Mucosa of gallbladder (tissue), 1 donor: ENCODE measurements around the gene PPIL1. TPM values are rescaled to one million over a fixed set of nuclear protein-coding genes. Genes with fewer than 3 reads are reported as not detected.

Experiments used
- DNase-seq: peaks from one replicate; pipeline ENCODE4 v3.0.0-alpha.2; 2020; ENCODE audit warnings: low spot score
- total RNA-seq: library from RNA; stranded (reverse); gene quantifications from one replicate; pipeline ENCODE4 v1.2.1, GENCODE V29; 2021
- donor health status: DM: no; HTN: no; CAD: no.

PPIL1 gene
- total RNA-seq, 1 donor from 2014 or later = 16.0 TPM

DNA sequence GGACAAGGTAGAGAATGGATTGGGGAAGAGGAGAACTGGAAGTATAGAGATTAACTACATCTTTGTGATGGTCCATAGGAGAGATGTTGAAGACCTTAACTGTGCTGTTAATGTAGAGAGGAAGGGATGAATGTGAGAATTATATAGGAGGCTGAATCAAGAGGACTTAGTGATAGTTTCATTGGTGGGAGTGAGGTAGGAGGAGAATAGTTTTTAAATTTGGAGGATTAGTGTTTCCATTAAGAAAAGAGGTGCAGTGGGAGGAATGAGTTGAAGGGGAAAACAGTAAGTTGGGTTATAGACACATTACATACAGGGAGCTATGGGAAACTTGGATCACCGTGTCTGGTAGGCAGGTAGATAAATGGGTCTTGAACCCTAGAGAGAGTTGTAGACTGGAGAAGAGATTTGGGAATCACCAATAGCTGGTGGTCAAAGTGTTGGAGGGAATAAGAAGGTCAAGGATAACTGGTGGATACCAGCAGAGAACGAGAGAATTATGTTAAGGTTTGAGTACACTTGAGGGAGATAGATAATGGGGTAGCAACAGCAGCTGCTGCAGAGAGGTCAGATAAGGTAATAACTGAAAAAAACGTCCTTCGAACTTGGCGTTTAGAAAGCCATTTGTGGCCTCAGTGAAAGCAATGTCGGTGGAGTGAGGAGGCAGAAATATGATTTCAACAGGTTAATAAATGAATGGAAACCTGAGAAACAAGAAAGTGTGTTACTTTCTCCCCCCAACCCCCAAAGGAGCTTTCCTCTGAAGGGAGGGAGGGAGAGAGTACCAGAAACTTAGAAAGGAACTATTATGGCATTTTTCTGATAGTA, 14.3 kb upstream of the PPIL1 start:
- DNase-seq = no peak

DNA sequence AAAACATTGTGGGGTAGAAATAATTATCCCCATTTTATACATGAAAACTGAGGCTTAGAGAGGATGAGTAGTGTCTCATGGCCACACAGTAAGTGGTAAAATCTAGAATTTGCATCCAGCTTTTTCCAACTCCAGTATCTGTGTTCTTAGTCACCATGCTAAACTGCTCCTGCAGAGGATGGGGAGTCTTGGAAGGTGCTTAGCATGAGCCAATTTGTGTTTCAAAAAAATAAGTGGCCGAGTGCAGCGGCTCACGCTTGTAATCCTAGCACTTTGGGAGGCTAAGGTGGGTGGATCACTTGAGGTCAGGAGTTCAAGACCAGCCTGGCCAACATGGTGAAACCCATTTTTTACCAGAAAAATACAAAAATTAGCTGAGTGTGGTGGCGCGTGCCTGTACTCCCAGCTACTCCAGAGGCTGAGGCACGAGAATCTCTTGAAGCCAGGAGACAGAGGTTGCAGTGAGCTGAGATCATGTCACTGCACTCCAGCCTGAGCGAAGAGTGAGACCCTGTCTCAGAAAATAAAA, 13.6 kb upstream of the PPIL1 start:
- no peak for DNase-seq

DNA sequence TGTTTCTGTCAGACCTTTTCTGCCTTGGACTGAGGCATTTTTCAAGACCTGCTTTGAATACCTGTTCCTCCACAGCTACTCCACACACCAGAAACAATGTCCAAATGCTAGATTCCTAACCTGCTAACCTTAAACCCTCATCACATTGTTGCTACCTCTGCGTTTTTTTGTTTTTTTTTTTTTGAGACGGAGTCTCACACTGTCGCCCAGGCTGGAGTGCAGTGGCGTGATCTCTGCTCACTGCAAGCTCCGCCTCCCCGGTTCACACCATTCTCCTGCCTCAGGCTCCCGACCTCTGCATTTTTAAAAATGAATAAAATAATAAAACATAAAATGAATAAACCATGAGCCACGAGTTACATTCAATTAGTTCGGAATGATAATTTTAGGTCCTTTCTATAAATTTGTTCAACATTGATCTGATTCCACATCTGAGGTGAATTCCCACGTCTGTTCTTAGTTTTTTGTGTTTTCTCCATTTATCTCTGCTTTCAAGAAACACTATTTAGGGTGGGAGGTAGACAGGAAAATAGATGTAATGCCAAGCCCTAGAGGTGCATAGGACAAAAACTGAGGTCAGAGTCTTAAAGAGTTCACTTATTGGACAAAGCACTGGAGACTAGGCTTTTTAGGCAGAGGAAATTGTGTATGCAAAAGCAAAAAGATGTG, 12.5 kb upstream of the PPIL1 start:
- no peak for DNase-seq

DNA sequence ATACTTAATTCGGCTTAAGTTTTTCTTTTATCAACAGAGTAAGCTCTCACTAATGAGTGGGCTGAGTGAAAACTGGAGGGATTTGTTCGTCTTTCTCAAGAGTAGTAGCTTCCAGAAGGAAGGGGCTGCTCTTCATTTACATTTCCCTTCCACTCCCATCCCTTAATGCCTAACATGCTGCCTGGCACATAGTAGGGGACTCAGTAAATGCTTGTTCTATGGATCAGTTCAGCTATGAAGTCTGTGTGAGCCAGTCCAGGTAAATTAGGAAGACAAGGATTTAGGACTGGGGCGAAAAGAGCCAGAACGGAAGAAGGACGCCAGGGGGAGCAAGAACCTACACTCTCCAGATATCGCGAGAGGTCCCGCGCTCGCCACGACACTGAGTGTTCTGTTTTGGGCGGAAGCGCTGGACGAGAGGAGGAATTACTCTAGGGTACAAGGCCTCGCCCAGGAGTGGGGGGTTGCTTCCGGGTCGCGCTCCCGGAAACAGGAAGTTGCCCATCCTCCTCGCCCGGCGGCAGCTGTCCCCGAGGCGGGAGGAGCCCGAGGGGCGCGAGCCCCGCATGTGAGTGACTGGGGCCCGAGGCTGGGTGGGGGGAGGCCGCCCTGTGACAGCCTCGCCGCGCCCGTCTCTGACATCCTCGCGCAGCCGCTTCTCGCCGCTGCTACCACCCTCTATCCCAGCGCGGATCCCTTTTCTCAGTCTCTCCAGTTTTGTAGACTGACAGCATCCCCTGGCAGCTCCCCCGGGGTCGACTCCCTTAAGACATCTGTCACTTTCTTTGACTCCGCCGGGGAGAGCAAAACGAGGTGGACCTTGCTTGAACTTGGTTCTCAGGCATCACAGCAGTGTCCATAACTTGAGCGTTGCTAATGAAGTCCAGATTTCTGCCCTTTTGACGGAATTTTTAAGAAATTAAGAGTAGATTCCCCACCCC, 11.1 kb upstream of the PPIL1 start, which contains the start of gene C6orf89:
Gene C6orf89, plus strand, starts transcription at position 492 of the 941 bp plus-strand sequence. CDS start 13,493 bp downstream, outside the sequence.
- peak; percentile 97 for DNase-seq

DNA sequence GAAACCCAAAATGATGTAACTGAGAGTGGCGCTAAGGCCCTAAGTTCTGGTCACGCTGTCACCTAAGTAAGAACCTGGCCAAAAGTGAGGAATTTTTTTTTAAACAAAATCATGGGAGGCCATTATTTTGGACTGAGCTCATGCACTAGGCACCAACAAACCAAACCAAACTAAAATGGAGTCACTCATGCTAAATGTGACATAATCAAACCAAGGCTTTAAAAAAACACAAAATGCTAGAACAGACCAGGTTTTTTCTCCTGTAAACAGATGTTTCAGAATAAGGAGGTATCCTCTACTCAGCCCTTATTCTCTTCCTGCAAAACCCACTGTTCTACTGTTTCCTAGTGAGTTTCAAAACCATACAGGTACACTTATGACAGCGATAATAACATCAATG, 10.0 kb upstream of the PPIL1 start:
- no peak for DNase-seq

DNA sequence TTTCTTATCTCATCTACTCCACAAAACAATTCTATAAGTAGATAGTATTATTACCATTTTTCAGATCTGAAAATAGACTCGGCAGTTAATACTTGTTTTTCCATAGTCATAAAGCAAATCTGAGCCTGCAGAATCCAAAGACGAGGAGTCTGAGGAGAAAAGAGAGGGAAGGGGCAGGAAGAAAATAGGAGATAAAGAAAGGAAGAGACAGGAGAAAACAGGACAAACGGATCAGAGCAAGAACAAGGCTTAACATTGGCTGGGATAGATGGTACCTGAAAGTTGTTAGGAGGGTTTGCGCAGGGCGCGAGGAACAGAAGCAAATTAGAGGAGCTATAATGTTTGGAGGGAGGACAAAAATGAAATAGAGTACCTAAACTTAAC, 639 bp upstream of the PPIL1 start:
- no peak for DNase-seq

DNA sequence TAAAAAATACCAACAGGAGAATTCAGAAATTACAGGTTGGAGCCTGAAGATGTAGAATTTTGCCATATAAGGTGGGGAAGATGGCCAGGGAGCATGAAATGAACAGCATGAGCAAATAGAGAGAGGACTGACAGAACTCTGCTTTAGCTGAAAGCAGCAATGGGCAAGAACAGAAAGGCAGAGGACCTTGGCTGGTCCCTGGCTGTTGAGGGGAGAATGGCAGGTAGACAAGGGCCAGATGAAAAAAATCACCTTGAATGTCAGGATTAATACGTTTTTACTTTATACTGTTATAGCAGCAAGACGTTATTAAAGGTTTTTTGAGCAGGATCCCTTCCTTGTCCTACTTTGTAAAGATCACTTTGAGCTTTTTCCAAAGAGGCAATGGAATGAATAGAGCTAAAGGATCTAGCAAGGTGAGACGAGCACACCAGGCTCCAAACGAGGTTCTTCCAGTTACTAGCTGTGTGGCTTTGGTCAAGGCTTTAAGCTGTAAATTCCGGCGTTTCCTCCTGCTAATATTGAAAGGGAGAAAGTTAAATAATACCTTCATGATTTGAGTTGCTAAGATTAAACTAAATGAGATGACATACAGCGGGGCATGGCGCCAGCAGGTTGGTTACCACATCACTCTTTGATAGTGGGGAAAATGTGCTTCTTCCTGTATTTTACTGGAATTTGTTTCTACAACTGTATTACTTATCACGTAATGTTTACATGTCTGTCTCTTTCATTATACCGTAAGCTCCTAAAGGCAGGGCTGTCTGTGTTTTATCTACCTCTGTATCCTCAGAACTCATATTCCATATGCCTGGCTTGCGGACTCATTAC, 776 bp downstream of the PPIL1 start:
- no peak for DNase-seq

DNA sequence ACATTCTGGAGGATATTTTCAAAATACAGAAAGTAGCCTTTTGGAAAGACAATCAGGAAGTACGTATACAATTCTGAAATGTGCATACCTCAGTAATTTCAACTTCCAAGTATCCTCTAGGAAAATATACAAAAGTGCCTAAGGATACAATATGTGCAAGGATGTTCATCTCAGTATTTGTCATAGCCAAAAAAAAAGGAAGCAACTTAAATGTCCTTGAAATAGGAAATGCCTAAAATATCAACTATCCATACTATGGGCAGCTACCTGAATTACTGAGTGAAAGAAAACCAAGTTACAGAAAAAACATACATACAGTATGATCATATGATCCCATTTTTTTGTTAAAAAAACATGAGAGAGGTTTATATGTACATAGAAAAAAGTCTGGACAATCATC, 1.5 kb downstream of the PPIL1 start:
- no peak for DNase-seq

DNA sequence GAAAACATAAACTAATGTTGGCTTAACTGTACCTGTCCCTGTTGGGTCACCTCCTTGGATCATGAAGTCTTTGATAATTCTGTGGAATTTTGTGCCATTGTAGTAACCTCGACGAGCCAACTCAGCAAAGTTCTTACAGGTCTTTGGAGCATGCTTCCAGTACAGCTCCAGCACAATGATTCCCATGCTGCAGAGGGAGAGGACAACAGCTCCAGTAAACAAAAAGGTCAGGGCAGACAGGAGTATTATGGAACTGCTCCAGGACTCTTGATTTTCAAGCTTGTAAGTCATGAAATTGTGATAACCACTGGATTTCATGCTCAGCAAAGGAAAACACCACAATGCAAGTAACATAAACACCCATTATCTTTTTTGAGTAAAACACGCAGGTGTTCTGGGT, 2.9 kb downstream of the PPIL1 start:
- no peak for DNase-seq

DNA sequence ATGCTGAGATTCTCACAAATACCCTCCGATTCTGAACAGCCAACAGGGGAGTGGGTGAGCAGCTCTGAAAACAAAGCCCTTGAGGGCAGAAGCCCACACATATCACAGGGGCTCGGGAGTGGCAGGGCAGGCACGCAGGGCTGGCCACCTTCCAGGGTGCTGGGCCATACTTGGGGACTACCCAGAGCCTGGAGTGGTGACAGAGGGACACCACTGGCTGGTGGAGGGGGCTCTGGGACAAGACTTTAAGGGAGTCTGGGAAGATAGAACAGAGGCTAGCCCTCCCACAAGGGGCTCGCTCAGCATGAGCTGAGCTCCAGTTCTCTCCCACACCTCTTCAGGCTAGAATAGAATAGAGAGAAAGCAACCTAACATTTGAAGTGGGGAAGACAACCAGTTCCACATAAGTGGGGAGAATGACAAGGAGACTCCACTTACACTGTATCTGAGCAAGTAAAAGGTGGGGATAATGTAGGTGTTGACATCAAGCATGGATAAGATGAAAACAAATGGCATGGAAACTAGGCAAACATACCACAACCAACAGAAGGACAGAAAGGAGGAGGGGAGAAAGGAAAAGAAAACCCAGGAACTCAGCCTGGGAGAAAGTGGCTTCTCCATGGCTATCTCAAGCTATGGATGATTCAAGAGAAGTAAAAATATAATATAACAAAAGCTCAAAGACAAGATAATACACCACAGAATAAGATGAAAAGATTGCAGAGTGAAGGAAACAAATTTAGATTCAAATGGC, 7.0 kb downstream of the PPIL1 start:
- no peak for DNase-seq

DNA sequence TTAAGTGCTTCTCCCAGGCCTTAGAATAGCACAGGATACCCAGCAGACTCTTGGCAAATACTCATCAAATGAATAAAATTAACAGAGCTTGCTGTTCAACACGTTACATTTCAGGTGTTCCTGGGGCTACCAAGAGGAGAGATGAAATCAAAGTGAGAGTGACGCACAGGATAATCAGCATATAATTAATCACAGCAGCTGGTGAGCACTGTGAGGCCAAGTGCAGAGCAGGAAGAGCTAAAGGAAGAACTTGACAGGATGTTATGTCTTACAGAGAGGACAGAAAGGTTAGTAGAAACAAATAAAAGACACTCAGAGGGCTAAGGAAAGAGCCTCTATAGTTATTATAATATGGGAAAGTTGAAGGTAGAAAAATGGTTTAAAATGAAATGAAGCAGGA, 8.8 kb downstream of the PPIL1 start:
- DNase-seq = no peak

DNA sequence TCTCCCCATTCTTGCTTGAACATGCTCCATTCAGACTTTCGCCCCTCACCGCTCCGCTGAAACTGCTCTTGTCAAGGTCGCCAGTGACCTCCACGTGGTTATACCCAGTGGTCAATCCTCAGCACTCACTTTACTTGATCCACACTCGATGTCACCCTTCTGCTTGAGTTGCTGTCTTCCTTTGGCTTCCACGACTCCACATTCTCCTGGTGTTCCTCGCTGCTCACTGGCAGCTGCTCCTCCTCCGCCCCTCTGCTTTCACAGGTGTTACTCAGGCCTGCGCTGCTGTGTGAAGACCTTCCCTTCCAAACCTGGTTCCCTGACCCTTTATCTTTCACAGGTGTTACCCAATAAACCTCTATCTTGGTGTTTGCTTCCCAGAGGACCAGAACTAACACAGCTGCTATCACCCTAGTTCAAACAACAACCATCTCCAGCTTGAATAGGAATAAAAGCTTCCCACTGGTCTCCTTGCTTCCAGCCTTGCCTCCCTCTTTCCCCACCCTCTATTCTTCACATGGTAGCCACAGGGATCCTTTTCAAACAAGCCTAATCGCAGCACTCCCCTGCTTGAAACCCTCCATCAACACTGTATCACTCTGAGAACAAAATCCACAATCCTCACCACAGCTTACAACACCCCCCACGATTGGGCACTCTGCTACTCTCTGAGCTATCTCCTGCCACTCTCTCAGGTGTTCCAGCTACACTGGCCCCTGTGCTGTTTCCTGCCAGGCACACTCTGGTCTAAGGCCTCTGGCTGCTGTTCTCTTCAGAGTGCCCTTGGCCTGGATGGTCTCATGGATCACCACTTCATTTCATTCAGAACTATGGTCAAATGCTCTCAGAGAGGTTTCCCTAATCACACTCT, 10.7 kb downstream of the PPIL1 start:
- no peak for DNase-seq

DNA sequence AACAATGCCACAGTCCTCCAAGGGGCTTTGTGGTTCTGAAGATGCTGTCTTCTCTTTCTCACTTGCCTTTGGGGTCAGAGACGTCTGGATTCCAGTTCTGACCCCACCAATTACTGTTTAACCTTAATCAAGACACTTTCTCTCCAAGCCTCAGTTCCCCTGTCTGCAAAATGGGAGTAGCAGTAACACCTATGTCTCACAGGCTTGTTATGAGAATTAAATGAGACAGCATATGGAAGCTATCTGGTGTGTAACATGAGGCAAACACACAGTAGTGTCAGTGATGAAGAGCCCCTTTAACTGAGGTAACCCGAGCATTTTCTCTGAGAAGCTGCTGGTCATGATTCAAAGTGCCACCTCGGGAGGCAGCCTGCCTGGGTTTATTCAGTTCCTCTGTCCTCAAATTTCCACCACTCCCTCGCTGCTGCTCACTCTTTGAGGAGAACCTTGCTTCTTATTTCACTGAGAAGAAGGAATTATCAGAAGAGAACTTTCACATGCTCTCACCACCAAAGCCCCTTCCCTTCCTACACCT, 11.7 kb downstream of the PPIL1 start:
- no peak for DNase-seq

DNA sequence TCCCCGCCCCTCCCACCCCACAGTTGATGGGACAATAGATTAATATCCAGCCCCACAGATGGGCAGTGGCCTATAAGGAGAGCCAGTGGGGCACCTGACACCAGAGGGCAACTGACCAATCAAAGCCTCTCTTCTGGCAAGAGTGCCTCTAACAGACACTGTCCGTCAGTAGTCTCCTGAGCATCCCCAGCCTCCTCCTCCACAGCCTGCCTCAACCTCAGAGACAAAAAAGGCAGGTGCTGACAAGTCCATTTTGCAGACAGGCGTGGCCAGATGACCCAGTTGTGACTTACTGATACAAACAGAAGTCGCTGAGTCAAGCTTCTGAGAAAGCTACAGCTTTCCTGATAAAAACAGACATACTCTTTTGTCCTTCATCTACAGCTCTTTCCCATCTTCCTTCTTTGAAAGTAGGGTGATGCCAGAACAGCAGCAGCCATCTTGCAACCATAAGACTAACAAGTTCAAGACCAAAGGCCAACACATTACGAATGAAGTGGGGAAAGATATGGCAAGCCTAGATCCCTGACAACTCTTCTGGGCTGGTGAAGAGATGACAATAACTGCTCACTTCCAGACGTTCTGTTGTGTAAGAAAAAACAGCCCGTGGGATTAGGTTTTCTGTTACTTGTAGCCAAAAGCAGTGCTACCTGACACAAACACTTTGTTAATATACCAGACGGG, 12.3 kb downstream of the PPIL1 start:
- DNase-seq = no peak

DNA sequence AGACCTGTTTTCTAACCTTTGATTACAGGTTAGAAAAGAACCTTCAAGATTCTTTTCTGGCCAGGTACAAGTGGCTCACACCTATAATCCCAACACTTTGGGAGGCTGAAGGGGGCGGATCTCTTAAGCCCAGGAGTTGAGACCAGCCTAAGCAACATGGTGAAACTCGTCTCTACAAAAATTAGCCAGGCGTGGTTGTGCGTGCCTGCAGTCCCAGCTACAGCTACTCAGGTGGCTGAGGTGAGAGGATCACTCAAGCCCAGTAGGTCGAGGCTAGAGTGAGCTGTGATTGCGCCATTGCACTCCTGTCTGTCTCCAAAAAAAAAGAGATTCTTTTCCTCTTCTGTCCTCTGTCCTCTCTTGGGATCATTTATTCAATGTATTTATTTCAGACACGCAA, 14.5 kb downstream of the PPIL1 start:
- DNase-seq = no peak

DNA sequence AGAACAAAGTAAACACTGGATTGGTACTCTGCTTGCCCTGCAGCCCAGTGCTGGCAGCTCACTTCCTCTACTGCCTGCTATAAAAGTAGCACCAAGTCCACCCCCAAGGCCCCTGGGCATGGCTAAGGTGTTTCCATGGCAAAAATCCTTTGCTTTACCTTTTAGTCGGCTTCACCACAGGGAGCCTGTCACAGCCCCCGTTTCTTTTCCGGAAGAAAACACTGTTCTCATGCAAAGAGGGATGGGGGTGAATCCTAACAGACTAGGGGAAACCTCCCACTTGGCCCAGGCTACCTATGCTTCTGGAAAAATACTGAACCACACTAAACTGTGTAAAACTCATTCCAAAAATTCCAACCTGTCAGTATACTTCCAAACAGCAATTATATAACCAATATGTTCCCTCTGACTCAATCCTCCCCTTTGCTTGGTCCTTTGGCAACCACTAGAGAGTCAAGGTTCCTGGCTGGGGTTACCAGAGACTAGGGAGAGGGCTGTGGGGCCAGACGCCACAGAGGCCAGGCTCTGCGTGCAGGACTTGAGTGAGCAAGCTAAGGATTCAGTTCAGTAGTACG, 16.1 kb downstream of the PPIL1 start:
- no peak for DNase-seq

DNA sequence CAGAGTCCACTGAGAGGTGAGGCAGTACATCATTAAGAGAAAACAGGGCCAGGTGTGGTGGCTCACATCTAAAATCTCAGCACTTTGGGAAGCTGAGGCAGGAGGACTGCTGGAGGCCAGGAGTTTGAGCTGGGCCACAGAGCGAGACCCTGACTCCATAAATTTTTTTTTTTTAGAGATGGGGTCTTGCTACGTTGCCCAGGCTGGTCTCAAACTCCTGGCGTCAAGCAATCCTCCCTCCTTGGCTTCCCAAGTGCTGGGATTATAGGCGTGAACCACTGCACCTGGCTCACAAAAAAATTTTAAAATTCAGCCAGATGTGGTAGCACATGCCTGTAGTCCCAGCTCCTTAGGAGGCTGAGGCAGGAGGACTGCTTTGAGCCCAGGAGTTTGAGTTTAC, 17.3 kb downstream of the PPIL1 start:
- DNase-seq = no peak

DNA sequence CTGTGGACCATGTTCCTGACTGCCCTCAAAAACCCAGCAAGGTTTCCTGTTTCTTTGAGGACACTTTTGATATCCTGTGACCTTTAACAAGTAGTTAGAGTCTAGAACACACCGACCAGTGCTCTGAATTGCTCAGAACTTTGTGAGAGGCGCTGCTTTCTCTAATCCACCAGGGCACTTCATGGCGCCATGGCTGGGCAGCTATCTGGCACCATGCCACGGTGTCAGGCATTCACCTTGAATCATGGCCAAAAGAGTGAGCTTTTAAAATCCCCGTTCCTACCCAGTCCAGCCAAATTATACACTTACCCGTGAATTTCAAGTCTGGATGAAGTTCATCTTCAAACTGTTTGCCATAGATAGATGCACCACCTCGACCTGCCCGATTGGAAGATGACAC, 18.3 kb downstream of the PPIL1 start:
- DNase-seq = no peak
